ENCODE measurements around the gene ATF6. TPM values are rescaled to one million over a fixed set of nuclear protein-coding genes. Genes with fewer than 3 reads are reported as not detected.
"Not testable (repeated sequence)": the region's sequence is repeated elsewhere in the genome, so short reads cannot be mapped to it uniquely, and the experiment has no call there.

Gene ATF6
- total RNA-seq, 1 experiment from 2014 or later: 35.3 TPM

DNA sequence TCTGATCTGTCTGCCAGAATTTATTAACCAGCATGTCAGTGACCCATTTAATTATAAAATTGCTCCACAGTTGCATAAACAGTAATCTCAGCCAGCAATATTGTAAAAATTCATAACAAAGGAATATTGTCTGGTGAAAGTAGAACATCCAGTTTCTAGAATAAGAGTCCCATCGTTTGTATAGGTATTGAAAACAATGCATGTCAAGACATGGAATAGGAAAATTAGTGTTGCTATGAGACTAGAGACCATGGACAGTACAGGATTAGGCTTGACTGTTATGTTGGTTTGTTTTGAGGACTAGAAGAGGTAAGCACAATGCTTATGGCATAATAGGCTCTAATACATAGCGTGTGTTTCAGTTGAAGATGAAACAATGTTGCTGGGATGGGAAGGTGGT is 37.1 kb downstream of the ATF6 start:
- Mint-ChIP-seq H3K27ac (ENCODE audit: unreplicated experiment) (no peak overlapping the region), H3K9me3 (ENCODE audit: low read depth, unreplicated experiment) (no peaks in the 10 kb centered on the region), H3K27me3 (ENCODE audit: unreplicated experiment) (no peaks in the 10 kb centered on the region), H3K4me3 (ENCODE audit: low read depth, unreplicated experiment) (no peak overlapping the region), H3K36me3 (ENCODE audit: insufficient read depth, unreplicated experiment) (no peaks in the 10 kb centered on the region), H3K4me1 (ENCODE audit: low read depth, unreplicated experiment) (no peaks in the 10 kb centered on the region)
- intact Hi-C loops (cut with micrococcal nuclease; ENCODE audit: unreplicated experiment): no loop called here
- no peak for DNase-seq
- CTCF ChIA-PET: no interaction called here
- no TSS peak for BruUV-seq (replicated peaks)
- TF ChIP-seq, protein P1, sequence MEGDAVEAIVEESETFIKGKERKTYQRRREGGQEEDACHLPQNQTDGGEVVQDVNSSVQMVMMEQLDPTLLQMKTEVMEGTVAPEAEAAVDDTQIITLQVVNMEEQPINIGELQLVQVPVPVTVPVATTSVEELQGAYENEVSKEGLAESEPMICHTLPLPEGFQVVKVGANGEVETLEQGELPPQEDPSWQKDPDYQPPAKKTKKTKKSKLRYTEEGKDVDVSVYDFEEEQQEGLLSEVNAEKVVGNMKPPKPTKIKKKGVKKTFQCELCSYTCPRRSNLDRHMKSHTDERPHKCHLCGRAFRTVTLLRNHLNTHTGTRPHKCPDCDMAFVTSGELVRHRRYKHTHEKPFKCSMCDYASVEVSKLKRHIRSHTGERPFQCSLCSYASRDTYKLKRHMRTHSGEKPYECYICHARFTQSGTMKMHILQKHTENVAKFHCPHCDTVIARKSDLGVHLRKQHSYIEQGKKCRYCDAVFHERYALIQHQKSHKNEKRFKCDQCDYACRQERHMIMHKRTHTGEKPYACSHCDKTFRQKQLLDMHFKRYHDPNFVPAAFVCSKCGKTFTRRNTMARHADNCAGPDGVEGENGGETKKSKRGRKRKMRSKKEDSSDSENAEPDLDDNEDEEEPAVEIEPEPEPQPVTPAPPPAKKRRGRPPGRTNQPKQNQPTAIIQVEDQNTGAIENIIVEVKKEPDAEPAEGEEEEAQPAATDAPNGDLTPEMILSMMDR (IDR thresholded peaks at IDR 0.05; ENCODE audit: unreplicated experiment): no peak

DNA sequence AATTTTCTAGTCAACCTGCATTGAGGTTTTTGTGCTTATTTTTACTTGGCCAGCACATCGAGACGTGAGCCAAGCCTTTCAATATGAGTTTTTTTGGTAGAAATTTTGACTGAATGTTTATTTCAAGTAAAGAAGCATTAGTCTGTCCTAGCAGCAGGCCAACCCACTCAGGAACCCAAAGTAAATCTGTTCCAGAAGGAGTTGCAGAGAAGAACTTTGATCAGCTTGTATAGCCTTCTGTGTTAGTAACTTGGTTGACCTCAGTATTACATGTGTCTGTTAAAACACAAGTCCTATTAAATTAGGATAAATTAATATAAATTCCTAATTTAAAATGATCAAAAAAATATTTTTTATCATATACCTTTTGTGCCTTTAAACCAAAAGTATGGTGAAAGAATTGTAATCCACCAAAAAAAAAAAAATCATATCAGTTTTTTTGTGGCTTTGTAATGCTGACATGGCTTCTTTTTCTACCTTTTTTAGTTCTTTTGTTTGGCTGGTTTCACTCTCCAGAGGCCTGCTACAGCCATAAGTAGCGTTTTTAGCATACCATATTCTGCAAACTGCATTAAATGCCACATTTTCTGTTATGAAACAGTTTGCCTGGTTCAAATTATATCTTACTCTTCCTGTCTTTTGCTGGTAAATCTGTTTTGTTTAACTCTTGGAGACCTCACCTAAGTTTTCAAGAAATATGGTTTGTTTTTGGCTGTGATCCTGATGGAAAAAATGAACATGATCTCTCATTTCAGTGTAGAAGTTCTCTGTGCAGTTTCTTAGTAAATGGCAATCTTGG is 39.5 kb downstream of the ATF6 start:
- CTCF ChIA-PET: no interaction called here
- intact Hi-C loops (cut with micrococcal nuclease; ENCODE audit: unreplicated experiment): no loop called here
- Mint-ChIP-seq H3K9me3 (ENCODE audit: low read depth, unreplicated experiment) (peaks cover under 1% of the 10 kb centered on the region), H3K4me1 (ENCODE audit: low read depth, unreplicated experiment) (no peaks in the 10 kb centered on the region), H3K36me3 (ENCODE audit: insufficient read depth, unreplicated experiment) (no peaks in the 10 kb centered on the region), H3K27me3 (ENCODE audit: unreplicated experiment) (no peaks in the 10 kb centered on the region), H3K27ac (ENCODE audit: unreplicated experiment) (no peak overlapping the region), H3K4me3 (ENCODE audit: low read depth, unreplicated experiment) (no peak overlapping the region)
- TF ChIP-seq, protein P1 (IDR thresholded peaks at IDR 0.05; ENCODE audit: unreplicated experiment): no peak
- no peak for DNase-seq
- no TSS peak for BruUV-seq (replicated peaks)

DNA sequence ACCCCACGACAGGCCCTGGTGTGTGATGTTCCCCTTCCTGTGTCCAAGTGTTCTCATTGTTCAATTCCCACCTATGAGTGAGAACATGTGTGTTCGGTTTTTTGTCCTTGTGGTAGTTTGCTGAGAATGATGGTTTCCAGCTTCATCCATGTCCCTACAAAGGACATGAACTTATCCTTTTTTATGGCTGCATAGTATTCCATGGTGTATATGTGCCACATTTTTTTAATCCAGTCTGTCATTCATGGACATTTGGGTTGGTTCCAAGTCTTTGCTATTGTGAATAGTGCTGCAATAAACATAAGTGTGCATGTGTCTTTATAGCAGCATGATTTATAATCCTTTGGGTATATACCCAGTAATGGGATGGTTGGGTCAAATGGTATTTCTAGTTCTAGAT is 43.1 kb downstream of the ATF6 start:
- H3K36me3 Mint-ChIP-seq (ENCODE audit: insufficient read depth, unreplicated experiment); BruUV-seq (replicated peaks); H3K9me3 Mint-ChIP-seq (ENCODE audit: low read depth, unreplicated experiment); H3K4me1 Mint-ChIP-seq (ENCODE audit: low read depth, unreplicated experiment); intact Hi-C loops (cut with micrococcal nuclease; ENCODE audit: unreplicated experiment); H3K27ac Mint-ChIP-seq (ENCODE audit: unreplicated experiment); H3K27me3 Mint-ChIP-seq (ENCODE audit: unreplicated experiment); H3K4me3 Mint-ChIP-seq (ENCODE audit: low read depth, unreplicated experiment); DNase-seq: not testable (repeated sequence)
- CTCF ChIA-PET: interaction anchor here (0.7 kb wide), 1 partner anchor 172 kb away, joined by 3 read pairs; no protein-coding TSS in a partner anchor

DNA sequence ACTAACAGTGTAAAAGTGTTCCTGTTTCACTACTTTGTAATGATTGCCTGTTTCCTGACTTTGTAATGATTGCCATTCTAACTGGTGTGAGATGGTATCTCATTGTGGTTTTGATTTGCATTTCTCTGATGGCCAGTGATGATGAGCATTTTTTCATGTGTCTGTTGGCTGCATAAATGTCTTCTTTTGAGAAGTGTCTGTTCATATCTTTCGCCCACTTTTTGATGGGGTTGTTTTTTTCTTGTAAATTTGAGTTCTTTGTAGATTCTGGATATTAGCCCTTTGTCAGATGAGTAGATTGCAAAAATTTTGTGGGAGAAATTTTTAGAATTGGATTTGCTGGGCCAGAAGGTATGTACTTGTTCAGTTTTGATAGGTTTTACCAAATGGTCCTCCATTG is 43.5 kb downstream of the ATF6 start:
- intact Hi-C loops (cut with micrococcal nuclease; ENCODE audit: unreplicated experiment); H3K36me3 Mint-ChIP-seq (ENCODE audit: insufficient read depth, unreplicated experiment): not testable (repeated sequence)

DNA sequence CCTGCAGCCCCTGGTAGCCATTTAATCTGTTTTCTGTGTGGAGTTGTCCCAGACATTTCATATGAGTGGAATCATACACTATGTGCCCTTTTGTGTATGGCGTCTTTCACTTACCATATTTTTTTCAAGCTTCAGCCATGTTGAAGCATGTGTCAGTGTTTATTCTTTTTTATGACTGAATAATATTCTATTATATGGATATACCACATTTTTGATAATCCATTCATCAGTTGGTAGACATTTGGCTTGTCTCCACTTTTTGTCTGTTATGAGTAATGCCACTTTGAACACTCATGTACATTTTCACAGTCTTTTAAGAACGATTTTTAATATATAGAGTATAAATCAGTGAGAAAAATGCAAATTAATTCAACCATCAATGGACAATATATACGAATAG is 44.7 kb downstream of the ATF6 start:
- BruUV-seq (replicated peaks): no TSS peak
- CTCF ChIA-PET: interaction anchor here (0.7 kb wide), 1 partner anchor 15 kb away, joined by 3 read pairs; no protein-coding TSS in a partner anchor
- peaks cover 2% of the 10 kb centered on the region for H3K9me3 Mint-ChIP-seq (ENCODE audit: low read depth, unreplicated experiment)

More for the DNA sequence above, 43.5 kb downstream of the ATF6 start:
- H3K9me3 Mint-ChIP-seq (ENCODE audit: low read depth, unreplicated experiment); H3K27me3 Mint-ChIP-seq (ENCODE audit: unreplicated experiment); H3K27ac Mint-ChIP-seq (ENCODE audit: unreplicated experiment); BruUV-seq (replicated peaks); H3K4me3 Mint-ChIP-seq (ENCODE audit: low read depth, unreplicated experiment); H3K4me1 Mint-ChIP-seq (ENCODE audit: low read depth, unreplicated experiment); DNase-seq; CTCF ChIA-PET: not testable (repeated sequence)

More for the DNA sequence above, 44.7 kb downstream of the ATF6 start:
- intact Hi-C loops (cut with micrococcal nuclease; ENCODE audit: unreplicated experiment): no loop called here
- Mint-ChIP-seq H3K27ac (ENCODE audit: unreplicated experiment) (no peak overlapping the region), H3K4me3 (ENCODE audit: low read depth, unreplicated experiment) (no peak overlapping the region), H3K36me3 (ENCODE audit: insufficient read depth, unreplicated experiment) (peaks cover 6% of the 10 kb centered on the region), H3K27me3 (ENCODE audit: unreplicated experiment) (no peaks in the 10 kb centered on the region), H3K4me1 (ENCODE audit: low read depth, unreplicated experiment) (no peaks in the 10 kb centered on the region)
- TF ChIP-seq, protein P1 (IDR thresholded peaks at IDR 0.05; ENCODE audit: unreplicated experiment): no peak
- no peak for DNase-seq

Data from Calu3 (cell line).